DMS153 treated with DMSO at 0.1 percent for 48 hours (cell line): ENCODE measurements around the gene PTX4.

ENCODE experiments used
- DNase-seq: peaks from one replicate; lab custom pipeline; 2025; ENCODE audit not compliant: unreplicated experiment; lab: John Stamatoyannopoulos, UW

Gene PTX4

DNA sequence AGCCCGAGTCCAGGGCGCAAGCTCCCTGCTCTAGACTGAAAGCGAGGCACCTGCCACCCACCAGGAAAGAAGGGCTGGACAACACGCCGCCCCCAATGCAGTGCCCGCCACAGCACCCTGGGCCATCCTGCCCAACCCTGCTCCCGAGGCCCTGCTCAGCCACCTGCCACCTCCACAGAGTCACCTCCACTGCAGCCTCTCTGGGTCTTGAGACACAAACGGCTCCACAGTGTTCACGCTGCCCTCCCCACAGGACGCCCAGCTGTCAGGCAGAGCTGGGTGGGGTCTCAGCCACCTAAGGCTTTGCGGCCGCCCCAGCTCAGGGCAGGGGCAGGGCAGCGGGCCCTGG is 23.2 kb downstream of the PTX4 start:
- DNase-seq: no peak

DNA sequence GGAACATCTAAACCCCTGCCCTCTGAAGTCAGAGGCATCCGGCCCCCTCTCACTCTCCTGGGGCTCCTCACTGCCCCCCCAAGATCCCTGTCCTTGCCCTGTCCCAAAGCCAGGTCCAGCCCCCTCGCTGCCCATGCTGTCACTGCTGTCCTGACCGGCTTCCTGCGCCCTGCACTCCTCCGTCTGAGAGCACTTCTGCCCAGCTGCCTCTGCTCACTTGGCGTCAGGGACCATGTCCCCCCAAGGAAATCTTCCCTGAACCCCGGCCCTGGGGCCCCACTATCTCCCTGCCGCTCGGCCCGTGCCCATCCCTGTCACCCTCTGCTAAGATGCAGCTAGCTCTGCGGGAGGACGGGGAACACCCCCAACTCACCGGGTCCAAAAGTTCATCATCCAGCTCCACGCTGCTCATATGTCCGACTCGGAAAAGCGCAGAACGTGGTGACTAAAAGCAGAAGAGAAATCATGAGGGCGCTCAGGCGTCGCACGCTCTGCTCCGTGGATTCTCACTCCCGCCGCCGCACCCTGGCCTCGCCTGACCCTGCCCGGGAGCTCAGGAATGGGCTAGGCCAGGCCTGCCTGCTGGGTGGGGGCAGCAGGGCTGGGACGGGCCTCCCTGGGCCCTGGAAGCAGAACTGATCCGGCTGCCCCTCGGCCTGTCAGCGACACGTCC is 23.7 kb downstream of the PTX4 start:
- no peak for DNase-seq

- no peak for DNase-seq
These were observed 24.4 kb downstream of the PTX4 start for GRCh38 chr16:1464196-1464893.

DNA sequence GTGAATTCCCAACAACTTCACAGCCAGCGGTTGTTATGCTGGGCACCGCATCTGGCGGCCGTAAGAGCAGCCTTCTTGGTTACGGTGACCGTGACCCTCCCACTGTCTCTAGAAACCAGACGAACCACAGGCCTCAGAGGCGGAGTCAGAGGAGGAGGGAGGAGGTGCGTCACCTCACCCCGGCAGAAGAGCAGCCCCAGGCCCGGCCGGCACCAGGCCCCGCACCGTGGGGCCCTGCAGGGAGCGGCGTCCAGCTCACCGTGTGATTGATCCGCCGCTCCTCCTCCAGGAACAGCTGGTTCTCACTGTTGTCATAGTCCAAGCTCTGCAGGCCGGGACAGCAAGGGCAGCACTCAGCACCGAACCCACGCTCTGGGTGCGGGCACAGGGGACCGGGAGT is 27.6 kb downstream of the PTX4 start:
- no peak for DNase-seq

DNA sequence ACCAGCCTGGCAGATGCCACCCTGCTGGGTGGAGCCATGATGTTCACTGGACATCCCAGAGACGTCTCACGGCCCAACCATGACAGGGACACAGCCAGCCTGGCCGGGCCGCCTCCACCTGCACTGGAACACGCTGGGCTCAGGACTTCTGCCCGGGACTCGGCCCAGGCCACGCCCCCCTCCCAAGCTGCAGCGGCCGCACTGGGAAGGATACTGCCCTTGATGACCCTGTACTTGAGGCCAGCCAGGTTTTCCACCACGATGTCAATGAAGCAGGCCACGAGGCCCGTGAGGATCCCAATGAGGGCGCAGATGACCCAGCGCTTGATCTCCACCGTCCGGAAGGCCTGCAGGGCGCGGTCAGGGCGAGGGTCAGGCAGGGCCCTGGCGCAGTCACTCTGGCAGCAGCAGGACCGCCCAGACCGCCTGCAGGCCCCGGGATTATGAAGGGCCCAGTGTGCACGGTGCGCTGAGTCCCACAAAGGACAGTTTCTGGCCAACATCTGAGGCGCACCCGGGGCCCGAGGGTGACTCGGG is 28.1 kb downstream of the PTX4 start:
- no peak for DNase-seq

DNA sequence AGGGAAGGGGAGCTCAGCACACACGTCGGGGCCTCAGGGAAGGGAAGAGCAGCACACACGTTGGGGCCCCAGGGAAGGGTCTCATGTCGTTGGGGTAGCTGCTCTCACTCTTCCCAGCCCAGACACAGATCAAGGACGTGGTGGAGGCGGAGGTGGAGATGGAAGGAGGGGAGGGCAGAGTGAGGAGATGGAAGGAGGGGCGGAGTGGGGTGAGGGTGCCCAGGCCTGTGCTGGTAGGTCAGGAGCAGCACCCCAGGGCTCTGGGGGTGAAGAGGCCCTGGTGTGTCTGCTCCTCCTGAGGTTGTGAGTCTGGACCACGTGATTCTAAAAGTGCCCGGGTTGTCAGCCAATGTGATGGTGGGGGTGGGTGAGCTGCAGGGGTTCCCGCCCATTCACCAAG is 28.8 kb downstream of the PTX4 start:
- DNase-seq: no peak

- no peak for DNase-seq
These were observed 29.8 kb downstream of the PTX4 start for GRCh38 chr16:1458977-1459341.

GRCh38 chr16:1458336-1458976 is 30.3 kb downstream of the PTX4 start:
- no peak for DNase-seq

GRCh38 chr16:1457489-1458245 is 31.1 kb downstream of the PTX4 start:
- no peak for DNase-seq

DNA sequence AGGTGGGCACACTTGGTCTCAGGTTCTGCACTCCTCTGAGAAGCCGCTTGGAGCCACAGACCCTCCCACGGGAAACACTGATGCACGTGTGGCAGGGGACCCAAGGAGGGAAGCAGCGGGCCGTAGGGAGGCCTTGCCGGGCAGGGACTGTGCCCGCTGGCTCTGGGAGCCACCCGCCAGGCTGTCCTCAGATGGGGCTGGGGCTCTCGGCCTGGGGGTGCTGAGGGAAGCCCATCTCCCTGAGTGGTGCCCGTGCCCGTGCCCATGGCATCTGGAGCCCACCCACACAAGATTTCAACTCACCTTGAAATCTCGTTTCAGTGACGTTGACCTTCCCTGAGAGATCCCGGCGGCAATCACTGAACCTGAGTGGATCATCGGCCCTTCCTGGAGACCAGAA is 31.8 kb downstream of the PTX4 start:
- no peak for DNase-seq

GRCh38 chr16:1455190-1456171 is 33.3 kb downstream of the PTX4 start:
- no peak for DNase-seq

- no peak for DNase-seq
These were observed 34.2 kb downstream of the PTX4 start for GRCh38 chr16:1454561-1454960.

GRCh38 chr16:1453316-1453715 is 35.4 kb downstream of the PTX4 start:
- DNase-seq: no peak

- no peak for DNase-seq
These were observed 36.2 kb downstream of the PTX4 start for GRCh38 chr16:1452530-1452929.

- DNase-seq: no peak
These were observed 36.9 kb downstream of the PTX4 start for GRCh38 chr16:1451702-1452392.

DNA sequence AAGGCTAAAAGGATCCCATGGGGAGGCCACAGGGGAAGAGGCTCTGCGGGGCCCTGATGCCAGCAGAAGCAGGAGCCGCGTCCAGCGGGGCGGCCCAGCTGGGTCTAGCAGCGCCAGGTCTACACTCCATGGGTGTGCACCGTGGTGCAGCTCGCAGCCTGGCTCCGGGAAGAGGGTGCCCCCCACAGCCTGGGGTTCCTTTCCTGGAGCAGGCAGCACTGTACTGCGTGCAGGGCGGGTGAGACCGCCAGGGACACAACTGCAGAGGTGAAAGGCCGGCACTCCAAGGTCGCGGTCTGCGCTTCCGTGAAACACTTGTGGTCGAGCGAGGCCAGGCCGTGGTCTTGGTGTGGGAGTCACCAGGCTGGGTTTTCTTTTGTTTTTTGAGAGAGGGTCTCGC is 37.9 kb downstream of the PTX4 start:
- no peak for DNase-seq

- DNase-seq: no peak
These were observed 38.5 kb downstream of the PTX4 start for GRCh38 chr16:1450218-1450617.

DNA sequence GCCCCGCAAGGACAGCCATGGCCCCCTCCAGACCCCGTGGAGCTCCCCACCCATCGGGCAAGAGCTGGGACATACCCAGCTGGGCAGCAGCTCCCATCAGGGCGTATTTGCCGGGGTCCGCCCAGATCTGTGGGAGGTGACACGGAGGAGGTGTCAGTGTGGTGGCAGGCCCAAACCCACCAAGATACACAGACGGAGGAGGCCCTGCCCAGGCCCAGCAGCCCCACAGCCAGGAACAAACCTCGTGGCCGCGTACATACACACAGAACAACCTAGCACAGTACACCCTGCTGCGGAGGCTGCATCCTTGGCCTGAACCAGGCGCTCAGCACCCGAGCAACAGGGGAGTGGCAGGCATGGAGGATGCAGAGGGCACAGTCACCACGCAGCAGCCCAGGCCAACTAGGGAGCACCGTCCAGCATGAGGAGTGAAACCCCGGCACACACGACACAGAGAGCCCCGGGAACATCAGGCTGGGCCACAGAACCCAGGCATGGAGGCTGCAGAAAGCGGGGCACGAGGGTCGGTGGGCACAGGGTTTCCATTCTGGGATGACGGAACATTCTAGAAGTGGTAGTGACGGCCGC is 39.4 kb downstream of the PTX4 start:
- DNase-seq: no peak

GRCh38 chr16:1448536-1449116 is 40.1 kb downstream of the PTX4 start:
- DNase-seq: no peak
